Fibroblast of pulmonary artery (primary cell): ENCODE data around the gene MYH14.

Experiments
- DNase-seq: peaks from one replicate; pipeline ENCODE4 v3.0.0-alpha.2; 2010; ENCODE audit warnings: low read depth
- H3K4me3 ChIP-seq: replicated peaks from 2 replicates; pipeline ENCODE4 v1.5.1; 2011; ENCODE audit warnings: low read depth, mild to moderate bottlenecking, control low read depth, low read length, moderate library complexity
- CTCF ChIP-seq: IDR thresholded peaks from 2 replicates; pipeline ENCODE4 v1.5.1; 2011; ENCODE audit warnings: mild to moderate bottlenecking, control low read depth, low read length, inconsistent platforms; ENCODE audit errors: missing control alignments

MYH14 gene

GRCh38 chr19:50286443-50286842 lies 83.0 kb downstream of the MYH14 start:
- TF ChIP-seq CTCF: no peak
- H3K4me3 ChIP-seq: no peak overlapping the region
- DNase-seq: no peak

GRCh38 chr19:50287331-50287730 lies 83.9 kb downstream of the MYH14 start:
- no peak for DNase-seq
- TF ChIP-seq CTCF: no peak
- H3K4me3 ChIP-seq: no peak overlapping the region

- TF ChIP-seq CTCF: no peak
- no peak overlapping the region for H3K4me3 ChIP-seq
These were observed 85.5 kb downstream of the MYH14 start for GRCh38 chr19:50288954-50289353.

GRCh38 chr19:50290011-50290410 lies 86.6 kb downstream of the MYH14 start:
- no peak for DNase-seq
- no peak for TF ChIP-seq CTCF
- H3K4me3 ChIP-seq: no peak overlapping the region

More at GRCh38 chr19:50288954-50289353, 85.5 kb downstream of the MYH14 start:
- DNase-seq: no peak

- H3K4me3 ChIP-seq: no peak overlapping the region
- TF ChIP-seq CTCF: no peak
- DNase-seq: no peak
These were observed 87.4 kb downstream of the MYH14 start for GRCh38 chr19:50290775-50291174.

GRCh38 chr19:50292216-50292827 lies 88.9 kb downstream of the MYH14 start:
- no peak overlapping the region for H3K4me3 ChIP-seq
- no peak for DNase-seq
- TF ChIP-seq CTCF: no peak

- no peak for DNase-seq
- no peak overlapping the region for H3K4me3 ChIP-seq
- no peak for TF ChIP-seq CTCF
These were observed 90.0 kb downstream of the MYH14 start for GRCh38 chr19:50293263-50294004.
